HT-29 (cell line): ENCODE results near the gene LMF1. TPM values are rescaled to one million over a fixed set of nuclear protein-coding genes. Genes with fewer than 3 reads are reported as not detected.

ENCODE experiments used
- DNase-seq: peaks from one replicate; pipeline ENCODE4 v3.0.0-alpha.2; 2015; ENCODE audit warnings: low spot score
- total RNA-seq: library from RNA; depleted of rRNA; stranded (reverse); fragments of >200 nt; shearing (Covaris generic); gene quantifications from 2 replicates; pipeline ENCODE4 v1.2.3, GENCODE V29; 2014

Gene LMF1
- total RNA-seq, 1 experiment from 2014 or later, result 2.1 TPM

- no peak for DNase-seq
Observed at GRCh38 chr16:914440-914839, 56.3 kb downstream of the LMF1 start.

GRCh38 chr16:913817-914439, 56.9 kb downstream of the LMF1 start:
- no peak for DNase-seq

DNA sequence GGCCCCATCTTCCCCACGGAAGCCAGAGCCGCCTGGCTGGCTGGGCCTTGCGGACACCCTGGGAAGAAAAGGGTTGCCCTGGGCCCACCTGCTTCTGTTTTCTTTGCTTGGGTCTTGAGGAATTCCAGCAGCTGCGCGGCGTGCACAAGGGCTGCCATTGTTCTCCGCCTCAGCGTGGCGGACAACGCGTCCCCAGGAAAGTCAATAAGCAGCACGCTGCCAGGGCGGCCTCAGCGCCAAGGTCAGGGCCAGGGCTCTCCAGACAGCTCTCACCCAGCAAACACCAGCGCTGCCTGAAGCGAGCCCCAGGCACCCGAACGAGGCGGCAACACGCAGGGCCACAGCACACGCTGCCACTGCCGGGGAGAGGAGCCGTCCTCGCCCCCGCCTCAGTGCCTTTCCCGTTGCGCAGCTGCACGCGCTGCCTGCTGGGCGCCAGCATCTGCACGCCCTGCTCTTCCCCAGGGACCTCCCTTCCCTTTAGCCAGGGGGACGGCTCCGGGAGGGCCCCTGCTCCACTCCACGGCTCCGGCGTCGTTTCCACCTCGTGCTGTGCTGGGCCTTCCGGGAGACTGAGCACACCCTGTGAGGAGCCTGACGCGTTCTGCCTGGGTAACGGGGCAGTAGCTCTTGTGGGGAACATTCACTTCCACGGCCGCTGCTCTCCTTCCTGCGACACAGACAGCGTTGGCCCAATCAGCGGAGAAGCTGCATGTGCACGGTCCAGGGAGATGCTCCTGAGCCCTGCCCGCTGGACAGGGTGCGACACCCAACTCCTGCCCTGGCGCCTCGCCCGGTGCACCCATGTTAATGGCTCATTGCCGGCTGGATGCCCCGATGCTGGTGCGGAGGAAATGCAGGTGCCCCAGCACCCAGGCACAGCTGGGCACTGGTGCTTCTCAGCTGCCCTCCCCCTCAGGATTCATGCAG, 57.8 kb downstream of the LMF1 start:
- no peak for DNase-seq

DNA sequence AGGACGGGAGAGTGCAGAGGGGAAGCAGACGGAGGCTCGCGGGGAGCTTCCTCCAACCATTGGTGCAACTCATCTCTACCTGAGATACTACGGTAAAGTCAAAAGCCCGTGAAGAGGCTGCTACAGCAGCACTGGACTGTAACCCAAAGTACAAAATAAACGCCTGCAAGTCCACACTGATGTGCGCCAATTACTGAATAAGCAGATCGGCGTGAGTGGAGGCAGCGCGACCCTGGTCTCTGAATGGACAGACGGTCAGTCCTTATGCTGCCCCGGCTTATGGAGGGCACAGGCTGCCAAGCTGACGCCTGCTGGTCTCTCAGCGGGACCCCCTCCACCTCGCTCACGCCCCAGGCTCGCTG, 58.5 kb downstream of the LMF1 start:
- no peak for DNase-seq

DNA sequence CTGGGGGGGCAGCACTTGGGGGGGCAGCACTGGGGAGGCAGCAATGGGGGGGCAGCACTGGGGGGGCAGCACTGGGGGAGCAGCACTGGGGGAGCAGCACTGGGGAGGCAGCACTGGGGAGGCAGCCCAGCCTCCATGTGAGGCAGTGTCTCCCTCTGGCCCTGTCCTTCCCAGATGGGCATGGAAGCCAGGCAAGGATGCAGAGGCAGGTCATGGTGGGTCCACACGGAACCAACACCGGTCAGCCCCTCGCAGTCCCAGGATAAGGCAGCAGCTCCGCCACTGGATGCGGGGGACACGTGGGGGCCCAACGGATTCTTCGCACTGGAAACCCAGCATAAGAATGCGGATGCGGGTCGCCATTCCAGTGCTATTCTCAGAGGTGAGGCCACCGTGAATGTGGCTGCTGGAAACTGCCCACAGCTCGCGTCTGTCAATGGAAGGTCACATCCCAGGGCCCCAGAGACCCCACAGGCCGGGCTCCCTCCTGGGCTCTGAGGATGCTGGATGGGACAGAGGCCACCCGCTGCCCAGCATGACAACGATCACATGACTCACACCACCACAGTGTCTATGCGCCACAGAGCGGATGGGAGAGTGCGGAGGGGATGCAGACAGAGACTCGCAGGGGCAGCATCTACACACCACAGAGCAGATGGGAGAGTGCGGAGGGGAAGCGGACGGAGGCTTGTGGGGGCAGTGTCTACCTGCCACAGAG, 59.0 kb downstream of the LMF1 start:
- DNase-seq, result no peak

- DNase-seq, result no peak
Observed at GRCh38 chr16:911101-911500, 59.7 kb downstream of the LMF1 start.

- no peak for DNase-seq
Observed at GRCh38 chr16:910181-910580, 60.6 kb downstream of the LMF1 start.

DNA sequence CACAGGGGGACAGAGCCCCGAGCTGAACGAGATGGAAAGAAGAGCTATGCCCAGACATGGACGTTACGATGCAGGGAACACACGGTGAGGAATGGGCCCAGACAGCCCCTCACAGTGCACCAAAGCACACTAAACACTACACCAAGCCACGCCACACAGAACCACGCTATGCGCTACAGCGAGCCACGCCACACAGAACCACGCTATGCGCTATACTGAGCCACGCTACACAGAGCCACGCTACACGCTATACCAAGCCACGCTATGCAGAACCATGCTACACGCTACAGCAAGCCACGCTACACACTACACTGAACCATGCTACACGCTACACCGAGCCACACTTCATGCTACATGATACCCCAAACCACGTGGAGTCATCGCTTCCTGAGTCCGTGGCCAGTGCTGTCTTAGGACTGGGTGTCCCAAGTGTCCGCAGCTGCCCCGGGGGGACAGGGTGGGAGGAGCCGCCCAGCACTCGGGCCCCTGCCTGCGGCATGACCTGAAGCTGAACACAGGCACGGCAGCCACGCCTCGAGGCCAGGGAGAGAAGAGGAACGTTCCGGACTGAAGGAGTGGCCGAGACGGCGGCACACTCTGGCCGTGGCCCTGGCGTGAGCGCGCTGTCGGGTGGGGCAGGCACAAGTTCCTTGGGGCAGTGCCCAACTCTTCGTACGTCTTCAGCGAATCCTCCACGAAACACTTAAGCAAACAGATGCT, 61.3 kb downstream of the LMF1 start:
- no peak for DNase-seq

GRCh38 chr16:908526-909155, 62.1 kb downstream of the LMF1 start:
- no peak for DNase-seq

DNA sequence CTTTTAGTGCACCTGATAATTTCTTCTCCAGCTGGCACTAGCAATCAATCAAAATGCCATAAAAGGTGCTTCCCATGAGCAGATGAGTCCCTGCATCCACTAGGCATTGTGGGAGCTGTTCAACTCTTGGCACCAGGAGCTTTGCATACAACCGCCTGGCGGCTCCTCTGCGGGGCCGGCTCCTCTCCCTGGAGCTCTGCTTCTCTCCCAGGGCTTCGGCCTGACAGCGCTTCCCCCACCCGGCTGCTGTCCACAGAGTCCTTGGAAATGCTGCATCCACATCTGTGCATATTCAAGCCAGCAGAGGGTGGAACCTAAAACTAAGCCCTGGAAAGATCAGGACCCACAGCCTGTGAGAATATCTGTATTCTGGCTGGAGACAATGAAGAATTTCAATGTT, 62.9 kb downstream of the LMF1 start:
- no peak for DNase-seq

DNA sequence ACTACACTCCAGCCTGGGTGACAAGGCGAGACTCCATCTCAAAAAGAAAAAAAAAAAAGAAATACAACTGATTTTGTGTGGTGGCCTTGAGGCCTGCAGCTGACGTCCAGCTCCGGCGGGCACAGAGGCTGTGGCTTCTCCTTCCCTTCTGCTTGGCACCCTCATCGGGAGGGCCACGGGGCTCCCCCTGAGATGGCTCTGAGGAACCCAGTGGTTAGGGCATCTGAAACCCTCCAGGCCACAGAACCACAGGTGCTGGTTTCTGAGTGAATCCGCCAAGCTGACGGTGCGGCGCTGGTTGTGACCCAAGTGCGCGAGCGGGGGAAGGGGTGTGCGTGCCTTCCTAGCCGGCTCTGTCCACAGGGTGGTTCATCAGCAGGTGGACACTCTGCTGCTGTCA, 63.4 kb downstream of the LMF1 start:
- no peak for DNase-seq

GRCh38 chr16:906296-906695, 64.5 kb downstream of the LMF1 start:
- DNase-seq, result no peak

GRCh38 chr16:901715-902601, 68.8 kb downstream of the LMF1 start:
- no peak for DNase-seq

DNA sequence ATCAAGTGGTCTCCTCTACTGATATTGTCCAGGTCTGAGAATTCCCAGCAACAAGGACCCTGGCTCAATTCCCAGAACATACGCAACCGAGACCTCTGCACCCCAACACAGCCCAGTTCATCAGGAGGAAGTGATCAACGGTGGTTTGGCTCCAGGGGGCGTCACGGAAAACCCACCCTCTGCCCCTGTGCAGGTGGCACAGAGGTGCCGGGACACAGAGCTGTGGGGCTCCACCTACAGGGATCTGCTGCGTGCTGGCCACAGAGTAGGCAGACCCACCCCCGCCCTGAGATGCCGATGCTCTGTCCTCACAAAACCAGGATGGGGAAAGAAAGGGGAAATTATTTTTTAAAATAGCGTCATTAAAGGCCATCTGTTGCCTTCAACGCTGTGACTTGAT, 69.6 kb downstream of the LMF1 start:
- DNase-seq, result no peak

DNA sequence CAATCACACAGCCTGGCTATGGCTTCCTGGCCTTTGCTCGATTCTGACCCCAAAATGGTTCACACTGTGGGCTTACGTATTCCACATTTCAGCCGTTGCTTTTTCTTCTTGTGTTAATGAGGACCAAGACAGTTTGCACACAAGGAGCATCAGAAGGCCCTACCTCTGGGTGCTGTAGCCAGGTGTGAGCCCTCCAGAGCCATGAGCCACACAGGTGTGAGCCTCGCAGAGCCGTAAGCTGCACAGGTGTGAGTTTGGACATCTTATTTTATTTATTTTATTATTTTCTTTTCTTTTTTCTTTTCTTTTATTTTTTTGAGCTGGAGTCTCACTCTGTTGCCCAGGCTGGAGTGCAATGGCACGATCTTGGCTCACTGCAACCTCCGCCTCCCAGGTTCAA, 70.6 kb downstream of the LMF1 start:
- DNase-seq, result no peak

DNA sequence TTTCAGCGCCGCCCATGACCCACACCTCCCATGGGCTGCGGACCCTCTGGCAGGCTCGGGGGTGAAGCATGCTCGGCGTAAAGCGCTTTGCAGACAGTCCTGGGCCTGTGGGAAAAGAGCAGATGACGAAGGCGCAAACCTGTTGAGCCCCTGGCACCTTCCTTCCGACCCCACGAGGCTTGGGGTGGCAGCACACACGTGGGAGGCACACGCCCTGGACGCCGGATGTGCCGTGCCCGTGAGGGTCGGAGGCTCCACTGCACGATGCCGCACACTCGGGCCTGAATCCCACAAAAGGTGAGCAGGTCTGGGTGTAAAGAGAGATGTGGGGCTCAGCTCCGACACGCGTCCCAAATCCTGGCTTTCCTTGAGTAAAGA, 71.1 kb downstream of the LMF1 start:
- no peak for DNase-seq

DNA sequence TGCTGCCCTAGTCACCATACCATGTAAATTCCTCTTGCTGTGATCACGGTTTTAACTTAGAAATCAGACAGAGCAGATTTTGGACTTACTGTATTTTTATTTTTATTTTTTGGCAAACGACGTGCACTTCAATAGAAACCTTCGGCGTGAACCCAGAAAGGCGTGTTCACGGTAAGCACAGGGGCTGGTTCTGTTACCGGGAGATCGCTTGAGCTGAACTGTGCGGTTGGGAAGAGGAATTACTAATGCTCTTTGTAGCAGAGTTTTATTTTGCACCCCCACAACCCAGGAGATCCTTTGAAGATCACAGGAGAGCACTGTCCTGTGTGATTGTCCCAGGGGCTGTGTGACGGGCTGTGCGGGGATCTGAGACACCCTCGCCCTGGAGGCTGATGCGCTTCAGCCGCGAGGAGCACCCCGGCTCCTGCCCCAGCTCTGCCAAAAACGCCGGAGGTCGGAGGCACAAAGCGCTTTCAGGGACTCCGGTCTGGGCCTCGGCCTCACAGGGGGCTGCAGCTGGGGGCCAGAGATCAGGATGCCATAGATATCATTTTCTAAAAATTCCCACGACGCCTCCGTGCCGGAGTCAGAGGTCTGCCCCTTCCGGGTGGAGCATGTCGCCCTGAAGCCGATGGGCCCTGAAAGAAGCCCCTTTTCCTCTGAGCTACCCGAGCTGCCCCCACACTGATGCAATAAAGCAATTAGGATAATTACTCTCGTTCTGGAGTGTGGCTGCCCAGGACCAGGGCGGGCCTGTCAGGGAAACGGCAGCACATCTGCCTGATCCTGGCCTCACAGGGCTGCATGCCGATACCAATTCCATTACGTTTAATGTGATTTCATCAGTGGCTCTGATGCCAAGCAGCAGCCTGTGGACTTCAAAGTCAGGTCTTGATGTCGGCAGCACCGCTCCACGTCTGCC, 71.8 kb downstream of the LMF1 start:
- no peak for DNase-seq

DNA sequence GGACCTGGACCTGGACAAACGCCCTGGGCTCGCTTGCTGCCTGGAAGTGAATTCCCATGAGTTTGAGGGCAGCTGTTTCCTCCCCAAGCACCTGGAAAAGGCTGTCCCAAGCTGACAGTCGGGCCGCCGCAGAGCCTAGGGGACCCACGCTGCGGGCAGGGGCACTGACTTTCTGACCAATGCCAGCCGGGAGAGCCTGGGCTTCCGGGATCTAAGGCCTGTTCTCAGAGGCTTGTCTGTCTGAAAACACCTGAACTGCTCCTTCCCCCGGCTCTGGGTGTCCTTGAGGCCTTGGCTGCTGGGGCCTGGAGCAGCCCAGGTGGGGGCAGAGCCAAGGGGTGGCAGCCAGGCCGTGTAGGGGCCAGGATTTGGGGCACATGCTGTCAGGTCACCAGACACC, 72.6 kb downstream of the LMF1 start:
- no peak for DNase-seq

GRCh38 chr16:897701-898100, 73.1 kb downstream of the LMF1 start:
- DNase-seq, result no peak

DNA sequence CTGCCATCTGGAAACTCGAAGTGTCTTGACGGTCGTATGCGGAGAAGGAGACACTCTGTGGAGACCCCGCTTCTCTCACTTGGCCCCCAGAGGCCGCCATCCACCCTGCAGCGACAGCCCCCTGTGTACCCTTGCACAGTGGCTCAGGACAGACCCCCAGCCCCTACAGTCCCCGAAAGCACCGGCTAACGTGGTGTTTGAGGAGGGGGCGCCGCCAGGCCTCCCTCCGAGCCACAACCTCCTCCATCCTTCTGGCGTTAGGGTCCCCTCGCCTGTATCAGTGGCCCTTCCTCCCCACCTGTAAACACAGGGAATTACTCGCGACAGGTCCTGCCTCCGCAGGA, 73.6 kb downstream of the LMF1 start:
- no peak for DNase-seq
